ENCODE measurements around the gene TMEM237.
A peak's percentile ranks its signal among the peaks of the same experiment; 100 is the strongest.

Gene TMEM237

DNA sequence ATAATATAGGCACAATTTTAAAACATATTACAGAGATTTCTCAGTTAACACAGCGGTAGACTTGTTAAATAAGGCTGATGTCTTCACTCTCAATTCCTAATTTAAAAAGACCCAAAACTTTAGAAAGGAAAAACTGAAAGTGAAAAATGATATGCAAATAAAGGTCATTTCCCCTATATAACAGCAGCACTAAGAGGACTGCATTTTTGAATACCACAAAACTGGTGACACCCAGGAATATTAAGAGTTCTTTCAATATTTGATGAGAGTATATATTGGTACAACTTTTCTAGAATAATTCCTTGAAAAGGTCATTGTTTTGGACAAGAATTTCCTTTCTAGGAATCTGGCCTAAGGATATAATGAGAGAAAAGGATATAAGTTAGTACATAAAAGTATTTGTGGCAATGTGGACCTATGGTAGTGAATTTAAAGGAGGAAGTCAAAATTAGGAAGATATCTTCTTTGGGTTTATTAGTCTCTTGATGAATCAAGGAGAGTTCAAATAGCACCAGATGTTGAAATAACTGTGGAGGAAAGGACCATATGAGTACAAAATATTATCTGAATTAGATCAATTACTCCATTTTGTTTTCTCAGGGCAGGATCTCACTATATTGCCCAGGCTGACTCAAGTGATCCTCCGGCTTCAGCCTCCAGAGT, 70.3 kb downstream of the TMEM237 start:
- Histone ChIP-seq H3F3A (ENCODE audit: insufficient read depth, low read length) (no peaks in the 10 kb centered on the region), H2AFZ (ENCODE audit: low read length) (no peak overlapping the region), H3K79me2 (ENCODE audit: low read length) (no peaks in the 10 kb centered on the region), H4K20me1 (ENCODE audit: insufficient read depth, low read length) (no peaks in the 10 kb centered on the region; the same call in 1 of the 2 replicates), H3K9me2 (replicated peaks; ENCODE audit: insufficient read depth, low read length) (no peaks in the 10 kb centered on the region), H3K27me3 (replicated peaks; ENCODE audit: insufficient read depth, low read length) (peaks cover 14% of the 10 kb centered on the region; the same call in 1 of the 2 replicates), H3K27ac (ENCODE audit: low read length) (no peak overlapping the region), H3K9me3 (replicated peaks; ENCODE audit: insufficient read depth, low read length) (no peaks in the 10 kb centered on the region), H3K4me3 (ENCODE audit: low read length) (no peak overlapping the region), H3K4me1 (ENCODE audit: low read length) (peaks cover 6% of the 10 kb centered on the region; the same call in 1 of the 2 replicates), H3K4me2 (ENCODE audit: low read depth, low read length) (peak overlapping the region; percentile 16; the same call in 1 of the 2 replicates), H3K9ac (ENCODE audit: low read length) (no peak overlapping the region), H3K36me3 (replicated peaks; ENCODE audit: insufficient read depth, low read length) (no peaks in the 10 kb centered on the region)
- TF ChIP-seq EZH2 (optimal IDR thresholded peaks at IDR 0.05; ENCODE audit: low read depth, low read length) (no peak), EZH2phosphoT487 (IDR thresholded peaks at IDR 0.05; ENCODE audit: low read length) (no peak)
- TF ChIP-seq, protein P1, sequence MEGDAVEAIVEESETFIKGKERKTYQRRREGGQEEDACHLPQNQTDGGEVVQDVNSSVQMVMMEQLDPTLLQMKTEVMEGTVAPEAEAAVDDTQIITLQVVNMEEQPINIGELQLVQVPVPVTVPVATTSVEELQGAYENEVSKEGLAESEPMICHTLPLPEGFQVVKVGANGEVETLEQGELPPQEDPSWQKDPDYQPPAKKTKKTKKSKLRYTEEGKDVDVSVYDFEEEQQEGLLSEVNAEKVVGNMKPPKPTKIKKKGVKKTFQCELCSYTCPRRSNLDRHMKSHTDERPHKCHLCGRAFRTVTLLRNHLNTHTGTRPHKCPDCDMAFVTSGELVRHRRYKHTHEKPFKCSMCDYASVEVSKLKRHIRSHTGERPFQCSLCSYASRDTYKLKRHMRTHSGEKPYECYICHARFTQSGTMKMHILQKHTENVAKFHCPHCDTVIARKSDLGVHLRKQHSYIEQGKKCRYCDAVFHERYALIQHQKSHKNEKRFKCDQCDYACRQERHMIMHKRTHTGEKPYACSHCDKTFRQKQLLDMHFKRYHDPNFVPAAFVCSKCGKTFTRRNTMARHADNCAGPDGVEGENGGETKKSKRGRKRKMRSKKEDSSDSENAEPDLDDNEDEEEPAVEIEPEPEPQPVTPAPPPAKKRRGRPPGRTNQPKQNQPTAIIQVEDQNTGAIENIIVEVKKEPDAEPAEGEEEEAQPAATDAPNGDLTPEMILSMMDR (IDR thresholded peaks at IDR 0.05; ENCODE audit: low read length) = no peak
- peak; percentile 13 for DNase-seq
